Measurements from ENCODE around the gene BAHCC1.

BAHCC1 gene

DNA sequence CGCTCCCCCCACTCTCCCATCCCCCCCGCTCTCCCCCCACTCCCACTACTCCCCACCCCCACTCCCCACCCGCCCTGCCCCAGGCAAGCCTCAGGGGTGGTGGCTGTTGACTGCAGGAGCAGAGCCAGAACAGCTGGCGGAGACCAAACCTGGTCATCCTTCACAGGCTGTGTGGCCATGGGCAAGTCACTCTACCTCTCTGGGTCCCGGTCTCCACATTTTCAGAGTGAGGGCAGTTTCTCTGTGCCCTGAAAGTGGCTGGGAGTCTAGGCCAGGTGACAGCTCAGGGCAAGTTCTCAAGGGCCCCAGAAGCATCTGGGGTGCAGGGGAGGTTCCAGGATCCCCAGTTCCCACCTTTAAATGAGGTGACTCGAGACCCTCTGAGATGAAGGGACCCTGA is 15.1 kb upstream of the BAHCC1 start:
- Histone ChIP-seq H3F3A (ENCODE audit: control insufficient read depth, insufficient read depth) (no peaks in the 10 kb centered on the region), H3K4me2 (ENCODE audit: low read length) (no peak overlapping the region), H3K4me1 (ENCODE audit: control insufficient read depth, low read length) (no peaks in the 10 kb centered on the region), H3K36me3 (ENCODE audit: control insufficient read depth, low read length) (no peaks in the 10 kb centered on the region), H4K20me1 (ENCODE audit: control insufficient read depth, insufficient read depth, low read depth, low read length) (no peaks in the 10 kb centered on the region), H3K9me3 (ENCODE audit: control insufficient read depth, insufficient read depth, low read length) (no peaks in the 10 kb centered on the region), H3K27ac (ENCODE audit: low read depth, low read length) (no peak overlapping the region), H3K9me2 (replicated peaks; ENCODE audit: control insufficient read depth, low read length) (no peaks in the 10 kb centered on the region), H3K27me3 (ENCODE audit: control insufficient read depth, low read length) (no peaks in the 10 kb centered on the region), H3K4me3 (ENCODE audit: low read length) (no peak overlapping the region), H3K79me2 (ENCODE audit: control insufficient read depth, low read length) (no peaks in the 10 kb centered on the region)
- TF ChIP-seq, protein P1, sequence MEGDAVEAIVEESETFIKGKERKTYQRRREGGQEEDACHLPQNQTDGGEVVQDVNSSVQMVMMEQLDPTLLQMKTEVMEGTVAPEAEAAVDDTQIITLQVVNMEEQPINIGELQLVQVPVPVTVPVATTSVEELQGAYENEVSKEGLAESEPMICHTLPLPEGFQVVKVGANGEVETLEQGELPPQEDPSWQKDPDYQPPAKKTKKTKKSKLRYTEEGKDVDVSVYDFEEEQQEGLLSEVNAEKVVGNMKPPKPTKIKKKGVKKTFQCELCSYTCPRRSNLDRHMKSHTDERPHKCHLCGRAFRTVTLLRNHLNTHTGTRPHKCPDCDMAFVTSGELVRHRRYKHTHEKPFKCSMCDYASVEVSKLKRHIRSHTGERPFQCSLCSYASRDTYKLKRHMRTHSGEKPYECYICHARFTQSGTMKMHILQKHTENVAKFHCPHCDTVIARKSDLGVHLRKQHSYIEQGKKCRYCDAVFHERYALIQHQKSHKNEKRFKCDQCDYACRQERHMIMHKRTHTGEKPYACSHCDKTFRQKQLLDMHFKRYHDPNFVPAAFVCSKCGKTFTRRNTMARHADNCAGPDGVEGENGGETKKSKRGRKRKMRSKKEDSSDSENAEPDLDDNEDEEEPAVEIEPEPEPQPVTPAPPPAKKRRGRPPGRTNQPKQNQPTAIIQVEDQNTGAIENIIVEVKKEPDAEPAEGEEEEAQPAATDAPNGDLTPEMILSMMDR (IDR thresholded peaks at IDR 0.05; ENCODE audit: low read depth, low read length, poor library complexity, severe bottlenecking), result no peak
- no peak for TF ChIP-seq EZH2phosphoT487 (IDR thresholded peaks at IDR 0.05; ENCODE audit: borderline replicate concordance, low read length)

- no peak for TF ChIP-seq EZH2phosphoT487 (IDR thresholded peaks at IDR 0.05; ENCODE audit: borderline replicate concordance, low read length)
- TF ChIP-seq, protein P1 (IDR thresholded peaks at IDR 0.05; ENCODE audit: low read depth, low read length, poor library complexity, severe bottlenecking), result no peak
- Histone ChIP-seq H3F3A (ENCODE audit: control insufficient read depth, insufficient read depth) (no peaks in the 10 kb centered on the region), H3K4me3 (ENCODE audit: low read length) (no peak overlapping the region)
Observed at GRCh38 chr17:81380666-81381518, 14.4 kb upstream of the BAHCC1 start.

GRCh38 chr17:81381632-81382577 is 13.4 kb upstream of the BAHCC1 start:
- H3K36me3 ChIP-seq (ENCODE audit: control insufficient read depth, low read length), result no peaks in the 10 kb centered on the region
- H3K9me2 ChIP-seq (replicated peaks; ENCODE audit: control insufficient read depth, low read length), result no peaks in the 10 kb centered on the region
- H3F3A ChIP-seq (ENCODE audit: control insufficient read depth, insufficient read depth), result no peaks in the 10 kb centered on the region
- no peaks in the 10 kb centered on the region for H3K4me1 ChIP-seq (ENCODE audit: control insufficient read depth, low read length)
- no peak overlapping the region for H3K4me2 ChIP-seq (ENCODE audit: low read length)
- no peak overlapping the region for H3K27ac ChIP-seq (ENCODE audit: low read depth, low read length)
- H3K27me3 ChIP-seq (ENCODE audit: control insufficient read depth, low read length), result no peaks in the 10 kb centered on the region
- H3K79me2 ChIP-seq (ENCODE audit: control insufficient read depth, low read length), result no peaks in the 10 kb centered on the region
- TF ChIP-seq, protein P1 (IDR thresholded peaks at IDR 0.05; ENCODE audit: low read depth, low read length, poor library complexity, severe bottlenecking), result no peak
- H3K9me3 ChIP-seq (ENCODE audit: control insufficient read depth, insufficient read depth, low read length), result no peaks in the 10 kb centered on the region
- H4K20me1 ChIP-seq (ENCODE audit: control insufficient read depth, insufficient read depth, low read depth, low read length), result no peaks in the 10 kb centered on the region
- no peak overlapping the region for H3K4me3 ChIP-seq (ENCODE audit: low read length)

More at GRCh38 chr17:81380666-81381518, 14.4 kb upstream of the BAHCC1 start:
- Histone ChIP-seq H4K20me1 (ENCODE audit: control insufficient read depth, insufficient read depth, low read depth, low read length) (no peaks in the 10 kb centered on the region), H3K36me3 (ENCODE audit: control insufficient read depth, low read length) (no peaks in the 10 kb centered on the region), H3K4me2 (ENCODE audit: low read length) (no peak overlapping the region), H3K9me2 (replicated peaks; ENCODE audit: control insufficient read depth, low read length) (no peaks in the 10 kb centered on the region), H3K9me3 (ENCODE audit: control insufficient read depth, insufficient read depth, low read length) (no peaks in the 10 kb centered on the region), H3K27ac (ENCODE audit: low read depth, low read length) (no peak overlapping the region), H3K27me3 (ENCODE audit: control insufficient read depth, low read length) (no peaks in the 10 kb centered on the region), H3K4me1 (ENCODE audit: control insufficient read depth, low read length) (no peaks in the 10 kb centered on the region), H3K79me2 (ENCODE audit: control insufficient read depth, low read length) (no peaks in the 10 kb centered on the region)
